DMS53 treated with DMSO at 0.1 percent for 48 hours (cell line): ENCODE results near the gene DNM1.
"Not testable (repeated sequence)": the region's sequence is repeated elsewhere in the genome, so short reads cannot be mapped to it uniquely, and the experiment has no call there.

Source experiments
- DNase-seq: peaks from one replicate; lab custom pipeline; 2025; ENCODE audit not compliant: unreplicated experiment; lab: John Stamatoyannopoulos, UW

The DNM1 gene

GRCh38 chr9:128274245-128274644, 71.1 kb downstream of the DNM1 start:
- no peak for DNase-seq

DNA sequence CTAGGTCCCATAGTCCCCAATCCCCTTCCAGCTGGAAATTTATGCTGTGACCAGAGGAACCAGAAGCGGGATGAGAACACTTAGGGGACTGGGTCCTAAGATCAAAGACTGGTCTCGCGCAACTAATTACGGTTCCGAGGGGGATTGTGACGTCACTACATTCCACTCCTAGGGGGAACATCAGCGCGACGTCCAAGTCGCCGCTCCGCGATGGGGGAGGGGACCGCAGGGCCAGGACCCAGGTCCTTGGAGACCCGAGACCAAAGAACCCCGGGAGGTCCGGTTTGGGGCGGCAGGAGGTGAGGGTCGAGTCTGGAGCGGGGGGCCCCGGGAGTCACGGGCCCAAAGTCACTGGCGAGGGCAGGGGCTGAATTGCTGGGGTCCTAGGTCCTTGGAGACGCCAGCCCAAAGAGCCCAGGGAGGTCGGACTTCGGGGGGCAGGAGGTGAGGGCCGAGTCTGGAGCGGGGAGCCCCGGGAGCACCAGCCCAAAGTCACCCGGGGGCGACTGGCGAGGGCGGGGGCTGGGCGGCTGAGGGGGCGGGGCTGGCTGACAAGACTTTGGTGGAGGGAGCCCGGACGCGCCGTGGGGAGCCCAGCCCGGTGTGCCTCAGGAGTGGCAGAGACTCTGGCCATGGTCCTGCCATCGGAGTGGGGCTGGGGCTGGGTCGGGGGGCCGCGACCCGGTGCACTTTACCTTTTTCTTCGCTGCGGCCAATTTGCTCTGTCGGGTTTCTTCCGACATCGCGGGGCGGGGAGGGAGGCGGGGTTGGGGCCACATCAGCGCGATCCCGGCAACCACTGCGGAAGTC, 72.2 kb downstream of the DNM1 start, which contains the start of gene GOLGA2:
Gene GOLGA2, minus strand, starts transcription at position 810 of the 810 bp plus-strand sequence. Its CDS starts 31 bp downstream, at position 779.
- no peak for DNase-seq

GRCh38 chr9:128276008-128276573, 72.9 kb downstream of the DNM1 start, which contains the start of gene SWI5:
Gene SWI5 (plus strand): TSS chr9:128276276.
- peak; percentile 98 for DNase-seq

DNA sequence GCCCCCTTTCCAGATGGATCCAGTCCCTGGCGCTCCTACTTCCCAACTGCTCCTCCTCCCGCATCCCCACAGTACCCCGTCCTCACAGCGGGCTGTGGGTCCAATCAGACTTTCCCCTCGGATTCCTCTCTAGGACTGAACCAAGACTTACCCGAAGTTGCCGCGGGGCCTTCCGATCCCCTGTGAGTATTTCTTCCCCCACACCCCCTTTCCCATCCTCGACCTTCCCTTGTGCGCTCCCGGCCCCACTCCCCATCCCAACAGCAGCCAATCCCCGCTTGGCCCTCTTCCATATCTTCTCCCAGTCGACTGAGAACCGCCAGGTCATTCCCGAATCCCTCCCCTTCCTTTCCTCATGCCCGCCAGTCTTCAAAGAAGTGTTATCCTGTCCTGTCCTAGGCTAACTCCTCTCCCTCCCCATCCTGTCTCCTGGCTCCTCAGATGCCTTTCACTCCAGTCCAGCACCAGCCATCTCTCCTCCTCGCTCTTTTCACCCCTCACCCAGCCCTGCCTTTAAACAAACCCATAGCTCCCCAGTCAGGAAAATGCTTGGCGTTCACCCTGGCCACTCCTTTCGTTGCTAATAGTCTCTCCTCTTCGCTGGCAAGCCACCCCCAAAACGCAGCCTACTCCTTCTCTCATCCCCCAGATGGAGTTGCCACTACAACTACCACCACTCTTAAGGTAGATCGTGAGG, 73.5 kb downstream of the DNM1 start:
- DNase-seq: no peak

- DNase-seq: not testable (repeated sequence)
Measured at GRCh38 chr9:128279088-128280073, 76.2 kb downstream of the DNM1 start.

DNA sequence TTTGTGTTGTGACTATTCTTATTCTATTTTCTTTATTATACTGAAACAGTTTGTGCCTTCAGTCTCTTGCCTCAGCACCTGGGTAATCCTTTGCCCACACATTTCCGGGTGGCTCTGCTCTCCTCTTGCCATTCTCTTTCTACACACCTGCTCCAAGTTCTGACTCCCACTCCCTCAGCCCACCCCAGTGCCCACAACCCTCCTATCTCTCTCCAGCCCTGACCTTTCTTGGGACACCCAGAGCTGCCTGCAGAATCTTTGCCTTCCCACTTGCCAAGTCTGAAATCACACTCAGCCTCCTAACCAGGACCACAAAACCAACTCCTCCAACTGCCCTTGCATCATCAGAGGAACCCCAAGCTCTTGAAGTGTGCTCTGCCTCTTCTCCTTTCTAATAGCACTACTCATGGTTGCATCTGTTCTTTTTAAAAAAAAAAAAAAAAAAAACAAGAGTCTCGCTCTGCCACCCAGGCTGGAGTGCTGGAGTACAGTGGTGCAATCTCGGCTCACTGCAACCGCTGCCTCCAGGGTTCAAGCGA, 77.0 kb downstream of the DNM1 start:
- DNase-seq: no peak

GRCh38 chr9:128282500-128282899, 79.3 kb downstream of the DNM1 start:
- no peak for DNase-seq

- DNase-seq: no peak
Measured at GRCh38 chr9:128285033-128285784, 82.0 kb downstream of the DNM1 start.

DNA sequence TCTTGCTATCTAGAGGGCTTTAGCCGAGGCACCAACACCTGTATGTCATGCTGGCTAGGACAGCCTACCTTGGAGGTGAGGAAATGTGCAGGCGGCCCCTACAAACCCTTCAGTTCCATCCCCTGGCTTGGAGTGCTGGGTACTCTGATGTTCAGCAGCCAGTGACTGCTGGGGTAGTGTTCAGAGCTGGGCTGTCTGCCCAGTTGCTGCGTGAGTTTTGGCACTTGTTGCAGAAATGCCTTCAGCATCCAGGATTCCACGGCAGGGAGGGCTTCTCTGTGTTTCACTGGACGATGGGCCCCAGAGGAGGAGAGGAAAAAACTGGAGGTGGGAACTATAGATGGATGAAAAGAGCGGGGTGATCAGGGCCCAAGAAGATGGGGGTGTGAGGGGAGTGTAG, 83.3 kb downstream of the DNM1 start:
- no peak for DNase-seq

- no peak for DNase-seq
Measured at GRCh38 chr9:128288273-128289004, 85.3 kb downstream of the DNM1 start.

GRCh38 chr9:128292009-128292408, 88.8 kb downstream of the DNM1 start:
- DNase-seq: no peak

GRCh38 chr9:128293091-128293490, 89.9 kb downstream of the DNM1 start:
- DNase-seq: no peak

DNA sequence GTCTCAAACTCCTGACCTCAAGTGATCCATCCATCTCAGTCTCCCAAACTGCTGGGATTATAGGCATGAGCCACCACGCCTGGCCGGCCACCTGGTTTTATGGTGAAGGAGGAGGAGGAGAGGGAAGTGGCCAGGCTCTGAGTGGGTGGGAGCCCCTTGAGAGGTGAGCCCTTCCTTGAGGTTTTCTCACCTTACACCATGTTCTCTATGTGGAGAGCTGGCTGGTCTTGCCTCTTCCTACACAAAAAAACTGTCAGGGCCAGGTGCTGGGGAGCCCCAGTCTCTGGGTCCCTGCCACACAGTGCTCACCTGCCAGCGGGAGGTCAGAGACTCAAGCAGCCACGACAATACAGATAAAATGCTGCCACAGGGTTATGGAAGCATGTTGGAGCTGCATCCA, 91.0 kb downstream of the DNM1 start:
- no peak for DNase-seq

DNA sequence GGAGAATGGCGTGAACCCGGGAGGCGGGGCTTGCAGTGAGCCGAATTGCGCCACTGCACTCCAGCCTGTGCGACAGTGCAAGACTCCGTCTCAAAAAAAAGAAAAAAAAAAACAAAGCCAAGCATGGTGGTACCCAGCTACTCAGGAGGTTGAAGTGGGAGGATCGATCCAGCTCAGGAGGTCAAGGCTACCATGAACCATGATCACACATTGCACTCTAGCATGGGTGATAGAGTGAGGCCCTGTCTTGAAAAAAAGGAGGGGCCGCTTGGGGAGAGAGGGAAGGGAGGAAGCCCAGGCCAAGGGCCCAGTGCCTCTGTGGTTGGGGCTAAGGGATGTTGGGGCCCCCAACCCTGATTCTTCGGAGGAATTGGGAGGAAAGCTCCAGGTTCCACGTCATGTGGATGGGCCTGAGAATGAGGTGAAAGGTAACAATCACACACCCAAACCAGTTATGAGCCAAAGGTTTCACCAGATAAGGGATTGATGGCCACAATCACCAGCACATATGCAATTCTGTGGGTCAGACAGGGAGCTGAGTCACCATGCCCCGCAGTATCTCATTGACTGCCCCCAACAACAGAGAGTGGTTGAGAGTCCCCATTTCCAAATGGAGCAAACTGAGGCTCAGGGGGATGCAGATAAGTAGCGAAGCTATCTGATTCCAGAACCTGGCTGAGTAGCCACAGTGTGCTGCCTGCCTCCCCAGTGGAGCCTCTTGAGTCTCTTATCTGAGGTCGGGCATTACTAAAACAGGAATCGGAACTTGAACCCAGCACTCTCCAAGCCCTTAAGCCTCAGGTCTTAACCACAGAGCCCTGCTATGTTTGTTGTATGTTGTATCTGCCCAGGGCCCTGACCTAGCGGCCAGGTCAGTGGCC, 93.4 kb downstream of the DNM1 start:
- DNase-seq: no peak

GRCh38 chr9:128297221-128297773, 94.1 kb downstream of the DNM1 start:
- no peak for DNase-seq

DNA sequence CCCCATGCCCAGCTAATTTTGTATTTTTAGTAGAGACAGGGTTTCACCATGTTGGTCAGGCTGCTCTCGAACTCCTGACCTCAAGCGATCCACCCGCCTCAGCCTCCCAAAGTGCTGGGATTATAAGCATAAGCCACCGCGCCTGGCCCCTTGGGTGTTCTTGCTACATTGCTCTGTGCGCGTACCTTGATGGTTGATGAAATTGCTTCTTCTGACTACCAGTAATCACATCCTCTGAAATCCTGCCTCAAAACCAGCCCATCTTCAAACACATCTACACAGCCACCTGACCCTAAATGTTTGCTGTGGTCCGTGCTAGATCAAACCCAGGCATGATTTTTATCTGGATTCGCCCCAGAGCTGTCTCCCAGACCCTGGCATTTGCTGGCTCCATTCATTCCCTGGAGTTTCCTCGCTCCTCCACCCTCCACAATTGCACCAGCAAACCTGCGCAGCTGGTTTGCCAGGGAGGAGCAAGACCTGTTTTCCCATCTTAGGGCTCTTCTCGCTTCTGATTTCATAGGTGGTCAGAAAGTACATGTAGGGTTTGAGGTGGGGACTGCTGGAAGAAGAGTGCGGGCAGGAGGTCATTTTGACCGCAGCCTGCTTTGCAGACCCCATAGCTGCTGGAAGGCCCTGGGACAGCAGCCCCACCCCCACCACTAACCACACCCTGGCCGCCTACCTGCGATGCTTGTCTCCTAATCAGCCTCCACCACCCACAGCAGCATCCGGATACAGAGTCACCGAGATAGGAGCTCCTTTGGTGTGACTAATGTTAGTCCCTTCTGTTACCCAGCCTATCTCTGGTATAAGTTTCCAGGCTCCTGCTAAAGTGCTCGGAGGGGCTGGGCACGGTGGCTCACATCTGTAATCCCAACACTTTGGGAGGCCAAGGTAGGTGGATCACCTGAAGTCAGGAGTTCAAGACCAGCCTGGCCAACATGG, 95.6 kb downstream of the DNM1 start:
- DNase-seq: no peak
